ENCODE measurements around the gene TMEM123.
A peak's percentile ranks its signal among the peaks of the same experiment; 100 is the strongest.

Gene TMEM123

GRCh38 chr11:102494216-102494615 lies 41.7 kb upstream of the TMEM123 start:
- H3K9ac ChIP-seq (ENCODE audit: low read depth, low read length, poor library complexity, severe bottlenecking), result no peak overlapping the region

GRCh38 chr11:102493524-102493923 lies 41.0 kb upstream of the TMEM123 start:
- H3F3A ChIP-seq (ENCODE audit: low read depth), result no peaks in the 10 kb centered on the region
- no peaks in the 10 kb centered on the region for H3K9me2 ChIP-seq (replicated peaks; ENCODE audit: low read depth, low read length)
- H4K20me1 ChIP-seq (ENCODE audit: insufficient read depth, low read length, poor library complexity, severe bottlenecking), result no peaks in the 10 kb centered on the region
- H2AFZ ChIP-seq (ENCODE audit: low read length), result no peak overlapping the region
- H3K4me1 ChIP-seq (ENCODE audit: insufficient read depth, low read length, poor library complexity, severe bottlenecking), result peaks cover 25% of the 10 kb centered on the region
- H3K9me3 ChIP-seq (ENCODE audit: insufficient read depth, low read depth, low read length), result no peaks in the 10 kb centered on the region
- H3K79me2 ChIP-seq (ENCODE audit: insufficient read depth, low read length), result no peaks in the 10 kb centered on the region
- TF ChIP-seq CTCF (conservative IDR thresholded peaks at IDR 0.05; ENCODE audit: low read length) (no peak), EZH2phosphoT487 (IDR thresholded peaks at IDR 0.05; ENCODE audit: borderline replicate concordance) (no peak)
- no peak overlapping the region for H3K4me3 ChIP-seq (ENCODE audit: low read length, poor library complexity, severe bottlenecking)
- H3K9ac ChIP-seq (ENCODE audit: low read depth, low read length, poor library complexity, severe bottlenecking), result no peak overlapping the region
- H3K36me3 ChIP-seq (ENCODE audit: insufficient read depth, low read length), result no peaks in the 10 kb centered on the region
- H3K4me2 ChIP-seq (ENCODE audit: low read depth, low read length, poor library complexity, severe bottlenecking), result no peak overlapping the region
- no peaks in the 10 kb centered on the region for H3K27me3 ChIP-seq (ENCODE audit: insufficient read depth, low read length, poor library complexity, severe bottlenecking)

More at GRCh38 chr11:102494216-102494615, 41.7 kb upstream of the TMEM123 start:
- Histone ChIP-seq H3K9me3 (ENCODE audit: insufficient read depth, low read depth, low read length) (no peaks in the 10 kb centered on the region), H3K4me3 (ENCODE audit: low read length, poor library complexity, severe bottlenecking) (no peak overlapping the region), H3K36me3 (ENCODE audit: insufficient read depth, low read length) (no peaks in the 10 kb centered on the region), H2AFZ (ENCODE audit: low read length) (no peak overlapping the region), H3F3A (ENCODE audit: low read depth) (no peaks in the 10 kb centered on the region), H3K4me1 (ENCODE audit: insufficient read depth, low read length, poor library complexity, severe bottlenecking) (peaks cover 24% of the 10 kb centered on the region), H3K4me2 (ENCODE audit: low read depth, low read length, poor library complexity, severe bottlenecking) (no peak overlapping the region), H3K27me3 (ENCODE audit: insufficient read depth, low read length, poor library complexity, severe bottlenecking) (no peaks in the 10 kb centered on the region), H4K20me1 (ENCODE audit: insufficient read depth, low read length, poor library complexity, severe bottlenecking) (no peaks in the 10 kb centered on the region), H3K9me2 (replicated peaks; ENCODE audit: low read depth, low read length) (no peaks in the 10 kb centered on the region), H3K79me2 (ENCODE audit: insufficient read depth, low read length) (no peaks in the 10 kb centered on the region)
- no peak for TF ChIP-seq CTCF (conservative IDR thresholded peaks at IDR 0.05; ENCODE audit: low read length)
- TF ChIP-seq EZH2phosphoT487 (IDR thresholded peaks at IDR 0.05; ENCODE audit: borderline replicate concordance), result no peak

- no peak for TF ChIP-seq EZH2phosphoT487 (IDR thresholded peaks at IDR 0.05; ENCODE audit: borderline replicate concordance)
- no peak for TF ChIP-seq CTCF (conservative IDR thresholded peaks at IDR 0.05; ENCODE audit: low read length)
- no peak overlapping the region for H3K4me2 ChIP-seq (ENCODE audit: low read depth, low read length, poor library complexity, severe bottlenecking)
- no peaks in the 10 kb centered on the region for H3K9me2 ChIP-seq (replicated peaks; ENCODE audit: low read depth, low read length)
Observed at GRCh38 chr11:102491969-102492368, 39.4 kb upstream of the TMEM123 start.

More at GRCh38 chr11:102491969-102492368, 39.4 kb upstream of the TMEM123 start:
- H3F3A ChIP-seq (ENCODE audit: low read depth), result no peaks in the 10 kb centered on the region
- no peaks in the 10 kb centered on the region for H3K9me3 ChIP-seq (ENCODE audit: insufficient read depth, low read depth, low read length)
- H3K4me1 ChIP-seq (ENCODE audit: insufficient read depth, low read length, poor library complexity, severe bottlenecking), result peaks cover 34% of the 10 kb centered on the region
- H3K27me3 ChIP-seq (ENCODE audit: insufficient read depth, low read length, poor library complexity, severe bottlenecking), result no peaks in the 10 kb centered on the region
- H2AFZ ChIP-seq (ENCODE audit: low read length), result 0 out of 2 replicates have a peak overlapping the region, but pooled peaks have one; percentile 19
- H3K36me3 ChIP-seq (ENCODE audit: insufficient read depth, low read length), result no peaks in the 10 kb centered on the region
- no peaks in the 10 kb centered on the region for H3K79me2 ChIP-seq (ENCODE audit: insufficient read depth, low read length)
- no peaks in the 10 kb centered on the region for H4K20me1 ChIP-seq (ENCODE audit: insufficient read depth, low read length, poor library complexity, severe bottlenecking)
- H3K4me3 ChIP-seq (ENCODE audit: low read length, poor library complexity, severe bottlenecking), result no peak overlapping the region
- H3K9ac ChIP-seq (ENCODE audit: low read depth, low read length, poor library complexity, severe bottlenecking), result no peak overlapping the region

Data from Loucy (cell line).